SK-N-SH treated with all-trans-retinoic acid at 6 μM for 48 hours (cell line): ENCODE measurements around the gene CBFA2T3.

Source experiments
- ATAC-seq: fragments of 200-7000 bp; cut with Tn5 transposase; 3 replicates; pipeline ENCODE4 v1.9.1; 2020; ENCODE audit warnings: mild to moderate bottlenecking, moderate library complexity
- ARNTL ChIP-seq: fragments of 450-650 bp; formaldehyde crosslinking; IDR thresholded peaks from 2 replicates; pipeline ENCODE4 v1.5.0; 2020; ENCODE audit warnings: low read depth, mild to moderate bottlenecking, moderate library complexity, borderline replicate concordance
- BACH2 ChIP-seq: fragments of 250-450 bp; sonication (Bioruptor Pico); IDR thresholded peaks from 2 replicates; pipeline ENCODE4 v1.9.0; 2021; ENCODE audit warnings: mild to moderate bottlenecking, borderline replicate concordance
- CSDC2 ChIP-seq: fragments of 250-450 bp; sonication (Bioruptor Pico); IDR thresholded peaks from 2 replicates; pipeline ENCODE4 v1.5.0; 2020; ENCODE audit warnings: mild to moderate bottlenecking, moderate library complexity
- ESRRG ChIP-seq: fragments of 250-450 bp; sonication (Bioruptor Pico); IDR thresholded peaks from 2 replicates; pipeline ENCODE4 v1.6.1; 2021; ENCODE audit warnings: mild to moderate bottlenecking
- GLIS3 ChIP-seq: fragments of 250-450 bp; sonication (Bioruptor Pico); IDR thresholded peaks from 2 replicates; pipeline ENCODE4 v1.5.0; 2020; ENCODE audit warnings: mild to moderate bottlenecking, moderate library complexity
- ISL1 ChIP-seq: fragments of 250-450 bp; sonication (Bioruptor Pico); IDR thresholded peaks from 2 replicates; pipeline ENCODE4 v2.1.2; 2022; ENCODE audit warnings: mild to moderate bottlenecking, moderate library complexity
- PPARA ChIP-seq: fragments of 250-450 bp; sonication (Bioruptor Pico); IDR thresholded peaks from 2 replicates; pipeline ENCODE4 v1.5.0; 2020; ENCODE audit warnings: mild to moderate bottlenecking, borderline replicate concordance
- RARB ChIP-seq: fragments of 250-450 bp; sonication (Bioruptor Pico); IDR thresholded peaks from 2 replicates; pipeline ENCODE4 v1.8.0; 2021; ENCODE audit warnings: mild to moderate bottlenecking, moderate library complexity
- SNAI2 ChIP-seq: fragments of 250-450 bp; sonication (Bioruptor Pico); IDR thresholded peaks from 2 replicates; pipeline ENCODE4 v1.5.0; 2020; ENCODE audit warnings: mild to moderate bottlenecking, moderate library complexity
- TOX ChIP-seq: fragments of 250-450 bp; sonication (Bioruptor Pico); IDR thresholded peaks from 2 replicates; pipeline ENCODE4 v1.8.0; 2021; ENCODE audit warnings: mild to moderate bottlenecking, moderate library complexity, borderline replicate concordance
- ZFP3 ChIP-seq: fragments of 250-450 bp; sonication (Bioruptor Pico); IDR thresholded peaks from 2 replicates; pipeline ENCODE4 v1.5.0; 2020; ENCODE audit warnings: mild to moderate bottlenecking, moderate library complexity
- ZFP30 ChIP-seq: fragments of 450-650 bp; formaldehyde crosslinking; IDR thresholded peaks from 2 replicates; pipeline ENCODE4 v1.5.0; 2022; ENCODE audit warnings: mild to moderate bottlenecking, moderate library complexity
- ZNF565 ChIP-seq: fragments of 450-650 bp; formaldehyde crosslinking; conservative IDR thresholded peaks from 2 replicates; pipeline ENCODE4 v1.5.0; 2020; ENCODE audit warnings: low read depth, mild to moderate bottlenecking, moderate library complexity
- ZNF70 ChIP-seq: fragments of 450-650 bp; formaldehyde crosslinking; IDR thresholded peaks from 2 replicates; pipeline ENCODE4 v1.5.0; 2020; ENCODE audit warnings: mild to moderate bottlenecking, moderate library complexity
- ZNF8 ChIP-seq: fragments of 450-650 bp; formaldehyde crosslinking; IDR thresholded peaks from 2 replicates; pipeline ENCODE4 v1.5.0; 2020; ENCODE audit warnings: mild to moderate bottlenecking, moderate library complexity
- TF ChIP-seq, protein P1 (sequence below): fragments of 250-450 bp; sonication (Bioruptor Pico); IDR thresholded peaks from 2 replicates; pipeline ENCODE4 v1.8.0; 2021; ENCODE audit warnings: low read depth, mild to moderate bottlenecking, moderate library complexity, borderline replicate concordance
- TF ChIP-seq, protein P2 (sequence below): fragments of 250-450 bp; sonication (Bioruptor Pico); IDR thresholded peaks from 2 replicates; pipeline ENCODE4 v1.5.1; 2020; ENCODE audit warnings: low read depth, mild to moderate bottlenecking, moderate library complexity
- TF ChIP-seq, protein P3 (sequence below): fragments of 250-450 bp; sonication (Bioruptor Pico); IDR thresholded peaks from 2 replicates; pipeline ENCODE4 v1.5.0; 2020; ENCODE audit warnings: mild to moderate bottlenecking, moderate library complexity
- TF ChIP-seq, protein P4 (sequence below): fragments of 250-450 bp; sonication (Bioruptor Pico); IDR thresholded peaks from 2 replicates; pipeline ENCODE4 v1.5.1; 2021; ENCODE audit warnings: mild to moderate bottlenecking, moderate library complexity
- TF ChIP-seq, protein P5 (sequence below): fragments of 250-450 bp; sonication (Bioruptor Pico); IDR thresholded peaks from 2 replicates; pipeline ENCODE4 v1.8.0; 2020; ENCODE audit warnings: mild to moderate bottlenecking, moderate library complexity, borderline replicate concordance

CBFA2T3 gene

DNA sequence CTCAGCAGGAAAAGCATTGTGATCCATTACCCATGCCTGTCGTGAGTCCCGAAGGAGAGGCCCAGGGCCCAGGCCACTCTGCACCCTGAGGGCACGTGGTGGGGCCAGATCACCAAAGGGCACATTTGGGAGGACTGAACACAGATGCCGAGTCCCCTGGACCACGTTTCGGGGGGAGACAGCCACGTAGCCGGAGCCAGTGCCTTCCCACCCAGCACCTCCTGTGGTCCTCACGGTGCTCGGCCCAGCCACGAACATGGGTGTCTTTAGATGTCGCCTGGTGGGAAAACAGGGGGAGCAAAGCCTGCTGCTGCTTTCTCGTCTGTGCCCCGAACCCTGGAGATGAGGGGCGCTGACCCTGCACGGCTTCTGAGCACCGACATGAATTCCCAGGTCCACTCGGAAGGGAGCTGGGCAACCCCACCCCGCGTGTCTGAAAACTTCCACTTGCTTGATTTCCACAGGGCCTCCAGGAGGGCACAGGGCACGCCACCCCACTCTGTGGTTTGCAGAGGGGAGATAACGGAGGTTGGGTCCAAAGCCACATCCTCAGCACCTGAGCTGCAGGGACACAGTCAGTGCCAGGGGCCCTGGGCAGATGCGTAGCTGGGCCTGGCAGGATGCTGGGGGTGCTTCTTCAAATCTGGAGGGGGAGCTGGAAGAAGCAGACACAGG, 14.4 kb downstream of the CBFA2T3 start:
- no peak for ATAC-seq
- no peak for TF ChIP-seq ARNTL
- TF ChIP-seq, all 23 proteins: peak for 0

DNA sequence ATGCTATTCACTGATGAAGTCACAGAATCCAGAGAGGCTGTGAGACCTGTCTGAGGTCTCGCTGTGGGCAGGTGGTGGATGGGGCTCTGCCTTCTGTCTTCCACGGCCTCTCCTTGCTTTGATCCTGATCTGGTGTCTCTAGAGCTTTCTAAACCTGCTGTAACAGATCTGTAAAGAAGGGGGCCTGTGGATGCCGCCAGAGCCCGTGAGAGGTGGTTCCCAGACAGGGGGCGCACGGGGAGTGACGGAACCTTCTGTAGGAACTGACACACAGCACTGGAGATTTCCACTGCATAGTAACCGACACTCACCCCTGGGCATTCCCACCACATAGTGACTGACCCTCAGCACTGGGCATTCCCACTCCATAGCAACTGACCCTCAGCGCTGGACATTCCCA, 16.0 kb downstream of the CBFA2T3 start:
- TF ChIP-seq, protein P1, sequence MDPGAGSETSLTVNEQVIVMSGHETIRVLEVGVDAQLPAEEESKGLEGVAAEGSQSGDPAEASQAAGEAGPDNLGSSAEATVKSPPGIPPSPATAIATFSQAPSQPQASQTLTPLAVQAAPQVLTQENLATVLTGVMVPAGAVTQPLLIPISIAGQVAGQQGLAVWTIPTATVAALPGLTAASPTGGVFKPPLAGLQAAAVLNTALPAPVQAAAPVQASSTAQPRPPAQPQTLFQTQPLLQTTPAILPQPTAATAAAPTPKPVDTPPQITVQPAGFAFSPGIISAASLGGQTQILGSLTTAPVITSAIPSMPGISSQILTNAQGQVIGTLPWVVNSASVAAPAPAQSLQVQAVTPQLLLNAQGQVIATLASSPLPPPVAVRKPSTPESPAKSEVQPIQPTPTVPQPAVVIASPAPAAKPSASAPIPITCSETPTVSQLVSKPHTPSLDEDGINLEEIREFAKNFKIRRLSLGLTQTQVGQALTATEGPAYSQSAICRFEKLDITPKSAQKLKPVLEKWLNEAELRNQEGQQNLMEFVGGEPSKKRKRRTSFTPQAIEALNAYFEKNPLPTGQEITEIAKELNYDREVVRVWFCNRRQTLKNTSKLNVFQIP (CRISPR knock-in tag): no peak
- TF ChIP-seq, protein P2, sequence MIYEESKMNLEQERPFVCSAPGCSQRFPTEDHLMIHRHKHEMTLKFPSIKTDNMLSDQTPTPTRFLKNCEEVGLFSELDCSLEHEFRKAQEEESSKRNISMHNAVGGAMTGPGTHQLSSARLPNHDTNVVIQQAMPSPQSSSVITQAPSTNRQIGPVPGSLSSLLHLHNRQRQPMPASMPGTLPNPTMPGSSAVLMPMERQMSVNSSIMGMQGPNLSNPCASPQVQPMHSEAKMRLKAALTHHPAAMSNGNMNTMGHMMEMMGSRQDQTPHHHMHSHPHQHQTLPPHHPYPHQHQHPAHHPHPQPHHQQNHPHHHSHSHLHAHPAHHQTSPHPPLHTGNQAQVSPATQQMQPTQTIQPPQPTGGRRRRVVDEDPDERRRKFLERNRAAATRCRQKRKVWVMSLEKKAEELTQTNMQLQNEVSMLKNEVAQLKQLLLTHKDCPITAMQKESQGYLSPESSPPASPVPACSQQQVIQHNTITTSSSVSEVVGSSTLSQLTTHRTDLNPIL: no peak
- TF ChIP-seq, protein P3, sequence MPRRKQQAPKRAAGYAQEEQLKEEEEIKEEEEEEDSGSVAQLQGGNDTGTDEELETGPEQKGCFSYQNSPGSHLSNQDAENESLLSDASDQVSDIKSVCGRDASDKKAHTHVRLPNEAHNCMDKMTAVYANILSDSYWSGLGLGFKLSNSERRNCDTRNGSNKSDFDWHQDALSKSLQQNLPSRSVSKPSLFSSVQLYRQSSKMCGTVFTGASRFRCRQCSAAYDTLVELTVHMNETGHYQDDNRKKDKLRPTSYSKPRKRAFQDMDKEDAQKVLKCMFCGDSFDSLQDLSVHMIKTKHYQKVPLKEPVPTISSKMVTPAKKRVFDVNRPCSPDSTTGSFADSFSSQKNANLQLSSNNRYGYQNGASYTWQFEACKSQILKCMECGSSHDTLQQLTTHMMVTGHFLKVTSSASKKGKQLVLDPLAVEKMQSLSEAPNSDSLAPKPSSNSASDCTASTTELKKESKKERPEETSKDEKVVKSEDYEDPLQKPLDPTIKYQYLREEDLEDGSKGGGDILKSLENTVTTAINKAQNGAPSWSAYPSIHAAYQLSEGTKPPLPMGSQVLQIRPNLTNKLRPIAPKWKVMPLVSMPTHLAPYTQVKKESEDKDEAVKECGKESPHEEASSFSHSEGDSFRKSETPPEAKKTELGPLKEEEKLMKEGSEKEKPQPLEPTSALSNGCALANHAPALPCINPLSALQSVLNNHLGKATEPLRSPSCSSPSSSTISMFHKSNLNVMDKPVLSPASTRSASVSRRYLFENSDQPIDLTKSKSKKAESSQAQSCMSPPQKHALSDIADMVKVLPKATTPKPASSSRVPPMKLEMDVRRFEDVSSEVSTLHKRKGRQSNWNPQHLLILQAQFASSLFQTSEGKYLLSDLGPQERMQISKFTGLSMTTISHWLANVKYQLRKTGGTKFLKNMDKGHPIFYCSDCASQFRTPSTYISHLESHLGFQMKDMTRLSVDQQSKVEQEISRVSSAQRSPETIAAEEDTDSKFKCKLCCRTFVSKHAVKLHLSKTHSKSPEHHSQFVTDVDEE (CRISPR knock-in tag): no peak
- TF ChIP-seq ARNTL (no peak), ISL1 (no peak), PPARA (CRISPR knock-in tag) (no peak), ZNF70 (no peak), TOX (CRISPR knock-in tag) (no peak), ZFP30 (CRISPR knock-in tag) (no peak), GLIS3 (CRISPR knock-in tag) (no peak), RARB (CRISPR knock-in tag) (no peak)
- no peak for ATAC-seq

DNA sequence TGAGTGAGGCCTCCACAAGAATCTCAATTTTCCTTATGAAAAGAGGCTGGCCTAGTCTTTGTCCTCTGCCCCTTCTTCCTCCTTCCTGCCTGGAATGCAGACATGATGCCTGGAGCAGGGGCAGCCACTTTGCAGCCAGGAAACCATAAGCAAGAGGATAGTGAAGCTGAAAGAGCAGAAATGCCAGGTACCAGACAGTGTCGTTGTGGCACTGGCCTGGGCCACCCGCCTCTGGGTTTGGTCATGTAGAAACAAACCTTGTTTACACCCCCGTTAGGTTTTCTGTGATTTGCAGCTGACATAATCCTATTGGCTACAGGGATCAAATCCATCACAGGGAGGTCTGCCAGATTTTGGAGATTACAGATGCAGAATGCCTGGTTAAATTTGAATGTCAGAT, 16.5 kb downstream of the CBFA2T3 start:
- no peak for TF ChIP-seq ZFP3 (CRISPR knock-in tag)
- no peak for TF ChIP-seq ZNF70
- TF ChIP-seq CSDC2 (CRISPR knock-in tag): no peak
- TF ChIP-seq, protein P2: no peak
- no peak for TF ChIP-seq ESRRG (CRISPR knock-in tag)
- TF ChIP-seq BACH2 (CRISPR knock-in tag): no peak
- no peak for TF ChIP-seq GLIS3 (CRISPR knock-in tag)
- ATAC-seq: no peak

DNA sequence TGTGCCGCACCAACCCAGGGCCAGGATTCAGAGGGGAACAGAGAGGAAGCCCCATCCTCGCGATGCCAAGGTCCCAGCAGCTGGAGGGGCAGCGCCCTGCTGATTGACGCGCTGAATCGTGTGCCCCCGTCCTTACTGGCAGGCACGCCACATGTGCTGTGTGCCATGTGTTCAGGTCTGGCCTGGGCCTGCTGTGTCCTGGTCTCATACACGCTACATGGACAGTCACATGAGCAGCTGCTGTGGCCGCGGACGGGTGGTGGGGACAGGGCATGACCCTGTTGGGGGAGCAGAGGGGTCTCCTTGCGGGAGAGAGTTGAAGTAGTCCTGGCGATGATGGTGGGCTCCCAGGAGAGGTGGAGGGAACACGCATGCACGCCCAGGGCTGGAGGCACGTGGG, 18.0 kb downstream of the CBFA2T3 start:
- no peak for ATAC-seq
- TF ChIP-seq, protein P4, sequence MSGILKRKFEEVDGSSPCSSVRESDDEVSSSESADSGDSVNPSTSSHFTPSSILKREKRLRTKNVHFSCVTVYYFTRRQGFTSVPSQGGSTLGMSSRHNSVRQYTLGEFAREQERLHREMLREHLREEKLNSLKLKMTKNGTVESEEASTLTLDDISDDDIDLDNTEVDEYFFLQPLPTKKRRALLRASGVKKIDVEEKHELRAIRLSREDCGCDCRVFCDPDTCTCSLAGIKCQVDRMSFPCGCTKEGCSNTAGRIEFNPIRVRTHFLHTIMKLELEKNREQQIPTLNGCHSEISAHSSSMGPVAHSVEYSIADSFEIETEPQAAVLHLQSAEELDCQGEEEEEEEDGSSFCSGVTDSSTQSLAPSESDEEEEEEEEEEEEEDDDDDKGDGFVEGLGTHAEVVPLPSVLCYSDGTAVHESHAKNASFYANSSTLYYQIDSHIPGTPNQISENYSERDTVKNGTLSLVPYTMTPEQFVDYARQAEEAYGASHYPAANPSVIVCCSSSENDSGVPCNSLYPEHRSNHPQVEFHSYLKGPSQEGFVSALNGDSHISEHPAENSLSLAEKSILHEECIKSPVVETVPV (CRISPR knock-in tag): no peak
- TF ChIP-seq ARNTL (no peak), ZNF70 (no peak), SNAI2 (CRISPR knock-in tag) (no peak), ZNF565 (CRISPR knock-in tag) (no peak), ZNF8 (CRISPR knock-in tag) (no peak), PPARA (CRISPR knock-in tag) (no peak)
- TF ChIP-seq, protein P3 (CRISPR knock-in tag): no peak
- TF ChIP-seq, protein P5, sequence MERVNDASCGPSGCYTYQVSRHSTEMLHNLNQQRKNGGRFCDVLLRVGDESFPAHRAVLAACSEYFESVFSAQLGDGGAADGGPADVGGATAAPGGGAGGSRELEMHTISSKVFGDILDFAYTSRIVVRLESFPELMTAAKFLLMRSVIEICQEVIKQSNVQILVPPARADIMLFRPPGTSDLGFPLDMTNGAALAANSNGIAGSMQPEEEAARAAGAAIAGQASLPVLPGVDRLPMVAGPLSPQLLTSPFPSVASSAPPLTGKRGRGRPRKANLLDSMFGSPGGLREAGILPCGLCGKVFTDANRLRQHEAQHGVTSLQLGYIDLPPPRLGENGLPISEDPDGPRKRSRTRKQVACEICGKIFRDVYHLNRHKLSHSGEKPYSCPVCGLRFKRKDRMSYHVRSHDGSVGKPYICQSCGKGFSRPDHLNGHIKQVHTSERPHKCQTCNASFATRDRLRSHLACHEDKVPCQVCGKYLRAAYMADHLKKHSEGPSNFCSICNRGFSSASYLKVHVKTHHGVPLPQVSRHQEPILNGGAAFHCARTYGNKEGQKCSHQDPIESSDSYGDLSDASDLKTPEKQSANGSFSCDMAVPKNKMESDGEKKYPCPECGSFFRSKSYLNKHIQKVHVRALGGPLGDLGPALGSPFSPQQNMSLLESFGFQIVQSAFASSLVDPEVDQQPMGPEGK (CRISPR knock-in tag): no peak
- TF ChIP-seq, protein P2: no peak
- TF ChIP-seq, all 23 proteins: peak for 0
